Cardiac muscle cell (in vitro differentiated cells and primary cell): ENCODE results near the gene AIFM1. TPM values are rescaled to one million over a fixed set of nuclear protein-coding genes. Genes with fewer than 3 reads are reported as not detected.
A peak's percentile ranks its signal among the peaks of the same experiment; 100 is the strongest.

ENCODE experiments used
- DNase-seq, 2 donors: peaks; one replicate each; pipeline versions ENCODE4 v3.0.0 to v3.0.0-alpha.2; 2010 to 2017; ENCODE audit warnings: low read depth in 1 of 2, low spot score in 1 of 2
- H3K27ac ChIP-seq: fragments of 200-600 bp; sonication (generic); 2 replicates; pipeline ENCODE4 v1.5.1; 2016
- H3K27me3 ChIP-seq: fragments of 200-600 bp; sonication (generic); 2 replicates; pipeline ENCODE4 v1.6.0; 2016; ENCODE audit warnings: control low read depth
- H3K36me3 ChIP-seq: fragments of 200-600 bp; sonication (generic); 2 replicates; pipeline ENCODE4 v1.5.1; 2016; ENCODE audit warnings: control low read depth
- H3K4me1 ChIP-seq: fragments of 200-600 bp; sonication (generic); 2 replicates; pipeline ENCODE4 v1.8.1; 2017; ENCODE audit warnings: low read depth, mild to moderate bottlenecking, mixed run types
- H3K4me3 ChIP-seq: fragments of 200-600 bp; sonication (generic); 2 replicates; pipeline ENCODE4 v1.5.1; 2016; ENCODE audit warnings: mild to moderate bottlenecking
- H3K9me3 ChIP-seq: fragments of 200-600 bp; sonication (generic); 2 replicates; pipeline ENCODE4 v1.5.1; 2017; ENCODE audit warnings: low read depth, mild to moderate bottlenecking, control low read depth
- polyA plus RNA-seq: library from polyadenylated mRNA; unstranded; fragments of >200 nt; fragmentation: Nextera tagmentation; extraction: Ambion mirVana; gene quantifications from 2 replicates; pipeline ENCODE4 v1.2.1, GENCODE V29; 2016
- total RNA-seq: library from RNA; depleted of rRNA; stranded (reverse); fragments of >200 nt; gene quantifications from 2 replicates; pipeline ENCODE4 v1.2.3, GENCODE V29; 2016
- TF ChIP-seq, protein P1 (sequence below): IDR thresholded peaks from 2 replicates; pipeline ENCODE4 v1.5.1; 2012; ENCODE audit warnings: low read depth, mild to moderate bottlenecking, low read length

Gene AIFM1
- total and polyA plus RNA-seq, 2 experiments from 2014 or later, result 53.6 to 184 TPM

DNA sequence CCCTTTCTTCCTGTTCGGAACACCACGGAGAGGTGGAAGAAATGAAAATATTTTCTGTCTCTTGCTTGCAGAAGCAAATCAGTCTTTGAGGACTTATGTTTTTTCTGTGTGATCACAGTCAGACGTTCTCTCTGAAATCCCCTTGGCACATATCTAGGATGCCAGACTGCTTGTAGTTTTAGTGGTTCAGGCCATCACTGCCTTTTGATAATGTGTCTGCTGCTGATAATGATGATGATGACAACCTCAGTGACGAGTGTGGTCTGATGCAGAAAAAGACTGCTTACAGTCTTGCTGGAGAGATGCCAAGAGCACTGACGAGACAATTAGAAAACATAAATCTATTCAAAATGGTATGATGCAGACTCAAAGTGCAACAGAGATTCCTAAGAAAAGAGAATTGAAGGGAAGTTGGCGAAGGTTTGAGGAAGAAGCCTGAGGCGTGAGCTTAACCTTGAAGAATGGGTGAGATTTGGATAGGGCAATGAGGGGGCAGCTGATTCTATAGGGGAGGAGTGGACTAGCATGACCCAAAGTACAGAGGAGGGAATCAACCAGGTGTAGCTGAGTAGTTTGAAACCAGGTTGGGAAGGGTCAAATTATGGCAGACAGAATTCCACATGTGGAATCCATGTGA is 14.1 kb upstream of the AIFM1 start:
- peaks cover 7% of the 10 kb centered on the region for H3K4me1 ChIP-seq
- TF ChIP-seq, protein P1, sequence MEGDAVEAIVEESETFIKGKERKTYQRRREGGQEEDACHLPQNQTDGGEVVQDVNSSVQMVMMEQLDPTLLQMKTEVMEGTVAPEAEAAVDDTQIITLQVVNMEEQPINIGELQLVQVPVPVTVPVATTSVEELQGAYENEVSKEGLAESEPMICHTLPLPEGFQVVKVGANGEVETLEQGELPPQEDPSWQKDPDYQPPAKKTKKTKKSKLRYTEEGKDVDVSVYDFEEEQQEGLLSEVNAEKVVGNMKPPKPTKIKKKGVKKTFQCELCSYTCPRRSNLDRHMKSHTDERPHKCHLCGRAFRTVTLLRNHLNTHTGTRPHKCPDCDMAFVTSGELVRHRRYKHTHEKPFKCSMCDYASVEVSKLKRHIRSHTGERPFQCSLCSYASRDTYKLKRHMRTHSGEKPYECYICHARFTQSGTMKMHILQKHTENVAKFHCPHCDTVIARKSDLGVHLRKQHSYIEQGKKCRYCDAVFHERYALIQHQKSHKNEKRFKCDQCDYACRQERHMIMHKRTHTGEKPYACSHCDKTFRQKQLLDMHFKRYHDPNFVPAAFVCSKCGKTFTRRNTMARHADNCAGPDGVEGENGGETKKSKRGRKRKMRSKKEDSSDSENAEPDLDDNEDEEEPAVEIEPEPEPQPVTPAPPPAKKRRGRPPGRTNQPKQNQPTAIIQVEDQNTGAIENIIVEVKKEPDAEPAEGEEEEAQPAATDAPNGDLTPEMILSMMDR, result no peak
- H3K4me3 ChIP-seq, result no peak overlapping the region
- H3K27me3 ChIP-seq, result no peaks in the 10 kb centered on the region
- no peaks in the 10 kb centered on the region for H3K36me3 ChIP-seq
- peak in 1 of 2 donors; percentile 48 for DNase-seq
- H3K27ac ChIP-seq, result no peak overlapping the region
- no peaks in the 10 kb centered on the region for H3K9me3 ChIP-seq

DNA sequence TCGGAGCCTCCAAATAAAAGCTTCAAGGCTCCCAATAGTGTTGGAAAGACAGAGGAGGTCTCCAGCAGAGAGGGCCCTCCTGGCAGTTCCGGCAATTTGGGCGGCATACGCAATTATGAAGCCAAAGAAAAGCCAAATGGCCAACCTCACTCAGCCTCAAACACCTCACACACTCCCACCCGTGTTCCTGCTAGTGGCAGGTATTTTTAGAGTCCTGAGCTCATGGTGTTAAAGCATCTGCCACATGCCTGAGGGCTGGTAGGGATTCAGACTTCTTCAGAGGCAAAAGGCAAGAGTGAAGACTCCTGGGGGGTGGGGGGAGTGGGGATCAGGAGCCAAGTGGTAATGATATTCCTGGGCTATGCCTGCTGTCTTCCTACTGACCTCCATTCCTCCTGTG is 13.5 kb upstream of the AIFM1 start:
- TF ChIP-seq, protein P1, result no peak

DNA sequence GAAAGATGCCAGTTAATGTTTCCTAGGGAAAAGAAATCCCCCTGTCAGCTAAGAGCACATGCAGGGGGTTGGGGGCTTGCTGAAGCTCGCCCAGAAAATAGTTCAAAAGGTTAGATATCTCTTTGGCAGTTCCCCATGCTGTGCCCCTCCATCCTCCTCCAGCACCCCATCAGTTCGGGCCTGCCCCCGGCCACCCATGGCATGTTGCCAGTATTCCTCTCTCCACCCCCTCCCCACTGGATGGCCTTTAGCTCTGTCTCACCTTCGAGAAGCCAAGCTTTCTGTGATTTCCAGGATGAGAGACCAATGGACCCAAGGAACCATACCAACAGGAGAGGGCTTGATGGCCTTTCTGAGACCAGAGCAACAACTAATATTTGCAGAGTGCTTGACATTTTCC is 11.3 kb upstream of the AIFM1 start:
- TF ChIP-seq, protein P1, result no peak
- no peak for DNase-seq
- no peaks in the 10 kb centered on the region for H3K27me3 ChIP-seq
- H3K36me3 ChIP-seq, result no peaks in the 10 kb centered on the region
- no peaks in the 10 kb centered on the region for H3K9me3 ChIP-seq
- H3K27ac ChIP-seq, result no peak overlapping the region
- H3K4me3 ChIP-seq, result no peak overlapping the region
- peaks cover 15% of the 10 kb centered on the region for H3K4me1 ChIP-seq

More for the DNA sequence above, 13.5 kb upstream of the AIFM1 start:
- H3K36me3 ChIP-seq, result no peaks in the 10 kb centered on the region
- H3K27me3 ChIP-seq, result no peaks in the 10 kb centered on the region
- H3K4me3 ChIP-seq, result no peak overlapping the region
- no peak for DNase-seq
- H3K27ac ChIP-seq, result no peak overlapping the region
- no peaks in the 10 kb centered on the region for H3K9me3 ChIP-seq
- H3K4me1 ChIP-seq, result peaks cover 7% of the 10 kb centered on the region

DNA sequence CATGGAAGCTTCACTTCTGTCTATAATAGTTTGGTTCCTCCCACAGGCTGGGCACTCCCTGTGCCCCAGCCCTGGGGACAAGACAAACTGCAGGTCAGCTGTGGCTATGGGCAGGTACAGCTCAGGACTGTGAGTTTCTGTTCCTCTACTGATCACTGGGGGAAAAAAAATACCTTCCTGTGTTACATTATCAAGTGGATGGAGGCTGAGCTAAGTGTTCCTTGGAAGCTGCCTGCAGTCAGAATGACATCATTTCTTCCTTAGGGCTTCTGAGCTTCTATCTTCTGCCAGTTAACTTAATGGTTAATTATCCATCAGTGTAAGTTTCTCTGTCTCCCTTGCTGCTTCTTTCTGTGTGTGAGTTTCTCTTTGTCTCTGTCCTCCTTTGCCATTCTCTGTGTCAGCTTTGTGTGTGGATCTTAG is 10.7 kb upstream of the AIFM1 start:
- Histone ChIP-seq H3K27ac (no peak overlapping the region), H3K9me3 (no peaks in the 10 kb centered on the region), H3K4me3 (no peak overlapping the region), H3K27me3 (no peaks in the 10 kb centered on the region), H3K4me1 (peaks cover 15% of the 10 kb centered on the region), H3K36me3 (no peaks in the 10 kb centered on the region)
- TF ChIP-seq, protein P1, result no peak
- DNase-seq, result no peak

DNA sequence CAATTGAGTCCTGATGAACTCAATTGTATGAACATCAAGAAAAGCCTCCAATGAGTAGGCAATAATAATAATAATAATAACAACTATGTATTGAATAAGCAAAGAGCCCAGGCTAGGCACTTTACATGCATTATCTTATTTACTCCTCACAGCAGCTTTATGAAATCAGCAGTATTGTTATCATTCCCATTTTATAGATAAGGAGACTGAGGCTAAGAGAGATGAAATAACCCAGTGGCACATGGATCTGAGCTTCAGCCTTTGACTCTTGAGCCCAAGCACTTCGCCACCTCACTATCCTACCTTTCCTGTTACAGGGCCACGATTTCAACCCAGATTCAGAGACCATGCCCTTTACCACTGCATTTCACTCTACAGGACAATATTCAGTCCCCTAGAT is 9.3 kb upstream of the AIFM1 start:
- Histone ChIP-seq H3K4me1 (peaks cover 15% of the 10 kb centered on the region), H3K4me3 (no peak overlapping the region), H3K9me3 (no peaks in the 10 kb centered on the region), H3K27me3 (no peaks in the 10 kb centered on the region), H3K36me3 (no peaks in the 10 kb centered on the region), H3K27ac (no peak overlapping the region)
- no peak for DNase-seq
- TF ChIP-seq, protein P1, result no peak
